Activated CD4-positive, alpha-beta T cell treated with anti-CD3 and anti-CD28 coated beads, Interleukin-2, amount 50 U/mL, for 24 hours (primary cell): ENCODE data around the gene NFATC2IP.
"Not testable (repeated sequence)": the region's sequence is repeated elsewhere in the genome, so short reads cannot be mapped to it uniquely, and the experiment has no call there.

Source experiments
- DNase-seq, 2 donors: peaks; one replicate each; pipeline ENCODE4 v3.0.0-alpha.2; 2020; ENCODE audit warnings: low read depth in 1 of 2, low spot score in 1 of 2

The NFATC2IP gene

DNA sequence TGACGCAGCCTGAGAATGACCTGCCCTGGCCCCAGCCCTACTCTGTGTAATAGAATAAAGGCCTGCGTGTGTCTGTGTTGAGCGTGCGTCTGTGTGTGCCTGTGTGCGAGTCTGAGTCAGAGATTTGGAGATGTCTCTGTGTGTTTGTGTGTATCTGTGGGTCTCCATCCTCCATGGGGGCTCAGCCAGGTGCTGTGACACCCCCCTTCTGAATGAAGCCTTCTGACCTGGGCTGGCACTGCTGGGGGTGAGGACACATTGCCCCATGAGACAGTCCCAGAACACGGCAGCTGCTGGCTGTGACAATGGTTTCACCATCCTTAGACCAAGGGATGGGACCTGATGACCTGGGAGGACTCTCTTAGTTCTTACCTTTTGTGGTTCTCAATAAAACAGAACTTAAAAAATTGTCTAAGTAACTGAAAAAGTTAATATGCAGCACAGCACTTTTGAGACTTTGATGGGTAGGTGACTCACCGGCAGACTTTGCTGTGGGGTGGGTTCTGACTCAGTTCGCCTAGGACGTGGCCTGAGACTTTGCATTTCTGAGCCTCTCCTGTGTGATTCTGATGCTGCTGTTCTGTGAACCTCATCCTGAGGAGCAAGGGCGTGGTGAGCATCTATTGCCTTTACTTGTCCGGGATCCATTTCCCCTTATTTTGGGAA is 39.8 kb downstream of the NFATC2IP start:
- peak in 1 of 2 donors; percentile 75 for DNase-seq

DNA sequence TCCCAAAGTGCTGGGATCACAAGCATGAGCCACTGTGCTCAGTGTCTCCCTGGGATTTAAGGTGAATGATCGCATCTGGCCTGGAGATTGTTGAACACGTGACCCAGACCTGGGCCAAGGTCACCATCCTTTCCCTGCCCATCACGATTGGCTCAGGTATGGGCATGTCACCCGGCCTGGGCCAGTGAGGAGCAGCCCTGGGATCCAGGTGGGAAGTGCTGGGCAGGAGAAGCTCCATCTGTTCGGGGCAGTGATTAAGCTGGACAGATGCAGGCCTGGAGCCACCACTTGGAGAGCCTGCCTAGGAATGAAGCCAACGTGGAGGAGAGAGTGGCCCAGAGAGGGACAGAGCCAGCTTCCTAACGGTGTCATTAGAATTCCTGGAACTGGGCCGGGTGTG is 41.0 kb downstream of the NFATC2IP start:
- DNase-seq = no peak

GRCh38 chr16:28992496-28992895 is 41.8 kb downstream of the NFATC2IP start:
- DNase-seq = no peak

GRCh38 chr16:28998837-28999236 is 48.1 kb downstream of the NFATC2IP start:
- DNase-seq = no peak

GRCh38 chr16:28999577-28999976 is 48.8 kb downstream of the NFATC2IP start:
- DNase-seq = no peak

DNA sequence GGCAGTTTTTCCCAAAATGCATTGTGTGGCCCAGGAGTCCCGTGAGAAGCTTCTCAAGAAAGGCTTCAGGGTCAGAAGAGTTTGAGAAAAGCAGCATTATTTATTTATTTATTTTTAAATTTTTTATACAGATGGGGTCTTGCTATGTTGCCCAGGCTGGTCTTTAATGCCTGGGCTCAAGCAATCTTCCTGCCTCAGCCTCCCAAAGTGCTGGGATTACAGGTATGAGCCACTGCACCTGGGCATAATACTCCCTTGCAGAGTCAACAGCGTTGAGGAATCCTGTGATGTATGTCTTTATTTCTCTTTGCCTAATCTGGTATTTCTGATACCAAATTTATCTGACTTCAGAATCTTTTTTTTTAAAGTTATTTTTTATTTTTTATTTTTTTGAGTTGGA is 49.3 kb downstream of the NFATC2IP start:
- no peak for DNase-seq

DNA sequence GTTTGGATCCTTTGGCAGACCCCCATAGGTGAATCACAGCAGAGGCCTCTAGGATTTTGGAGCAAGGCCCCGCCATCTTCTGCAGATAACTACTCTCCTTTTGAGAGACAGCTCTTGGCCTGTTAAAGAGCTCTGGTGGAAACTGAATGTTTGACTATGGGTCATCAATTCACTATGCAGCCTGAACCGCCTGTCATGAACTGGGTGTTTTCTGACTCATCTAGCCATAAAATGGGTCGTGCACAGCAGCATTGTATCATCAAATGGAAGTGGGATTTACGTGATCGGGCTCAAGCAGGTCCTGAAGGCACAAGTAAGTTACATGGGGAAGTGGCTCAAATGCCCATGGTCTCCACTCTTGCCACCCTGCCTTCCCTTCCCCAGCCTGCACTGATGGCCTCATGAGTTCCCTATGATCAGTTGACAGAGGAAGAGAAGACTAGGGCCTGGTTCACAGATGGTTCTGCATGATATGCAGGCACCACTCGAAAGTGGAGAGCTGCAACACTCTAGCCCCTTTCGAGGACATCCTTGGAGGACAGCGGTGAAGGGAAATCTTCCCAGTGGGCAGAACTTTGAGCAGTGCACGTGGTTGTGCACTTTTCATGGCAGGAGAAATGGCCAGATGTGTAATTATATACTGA is 53.9 kb downstream of the NFATC2IP start:
- not testable (repeated sequence) for DNase-seq

- DNase-seq = peak in 1 of 2 donors; percentile 78
Measured at GRCh38 chr16:29007730-29008593, 57.2 kb downstream of the NFATC2IP start.

DNA sequence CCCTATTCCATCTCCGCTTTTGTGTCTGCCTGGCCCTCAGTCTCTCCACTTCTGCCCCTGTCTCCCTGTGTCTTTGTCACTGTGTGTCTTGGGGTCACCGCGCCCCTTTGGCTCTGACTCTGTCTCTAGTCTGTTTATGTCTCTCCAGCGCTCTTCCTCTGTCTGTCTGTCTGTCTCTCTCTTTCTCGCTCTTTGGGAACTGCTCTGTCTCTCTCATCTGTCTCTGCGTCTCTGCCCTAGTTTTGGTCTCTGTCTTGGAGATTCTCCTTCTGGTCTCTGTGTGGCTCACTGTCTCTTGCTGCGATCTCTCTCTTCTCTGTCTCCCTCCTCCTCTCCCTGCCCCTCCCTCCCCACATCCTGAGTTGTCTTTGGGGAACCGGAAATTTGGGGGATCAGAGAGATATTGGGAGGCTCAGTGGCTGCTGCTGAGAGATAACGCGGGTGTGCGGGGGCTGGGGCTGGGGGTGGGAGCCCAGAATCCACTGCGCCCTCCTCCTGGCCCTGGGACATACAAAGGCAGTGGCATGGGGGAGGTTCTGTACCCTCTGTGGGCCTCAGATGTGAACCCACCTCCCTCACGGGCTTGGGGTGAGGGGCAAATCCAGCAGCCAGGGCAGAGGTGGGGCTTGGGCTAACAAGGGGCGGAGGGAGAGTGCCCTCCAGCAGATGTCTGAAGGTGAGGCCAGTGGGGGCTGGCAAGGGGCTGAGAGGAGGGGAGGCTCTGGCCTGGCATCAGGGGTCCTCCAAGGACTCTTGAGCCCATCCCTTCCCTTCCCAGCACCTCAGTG is 58.5 kb downstream of the NFATC2IP start:
- no peak for DNase-seq

GRCh38 chr16:29009838-29010166 is 59.1 kb downstream of the NFATC2IP start:
- DNase-seq = no peak

- no peak for DNase-seq
Measured at GRCh38 chr16:29011112-29011511, 60.4 kb downstream of the NFATC2IP start.

- DNase-seq = no peak
Measured at GRCh38 chr16:29011851-29012250, 61.1 kb downstream of the NFATC2IP start.

- DNase-seq = peak in 1 of 2 donors; percentile 39
Measured at GRCh38 chr16:29012913-29013553, 62.3 kb downstream of the NFATC2IP start.

DNA sequence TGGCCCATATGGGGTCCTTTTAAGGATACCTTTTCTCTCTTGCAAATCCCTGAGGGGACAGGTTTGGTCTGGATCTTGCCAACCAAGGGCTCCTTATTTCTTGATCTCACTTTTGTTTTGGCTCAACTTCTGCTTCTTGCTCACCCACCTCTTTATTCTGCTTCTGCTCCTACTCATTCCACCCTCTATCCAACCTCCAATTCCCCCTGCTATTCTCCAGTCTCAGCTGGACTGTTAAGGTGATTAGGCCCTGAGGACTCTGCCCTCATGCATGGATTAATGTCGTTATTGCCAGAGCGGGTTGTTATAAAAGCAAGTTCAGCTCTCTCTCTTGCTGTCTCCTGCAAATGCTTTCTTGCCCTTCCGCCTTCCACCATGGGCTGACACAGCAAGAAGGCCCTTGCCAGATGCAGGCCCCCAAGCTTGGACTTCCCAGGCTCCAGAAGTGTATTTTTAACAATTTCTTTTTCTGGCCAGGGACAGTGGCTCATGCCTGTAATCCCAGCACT is 63.9 kb downstream of the NFATC2IP start:
- DNase-seq = no peak
